ENCODE measurements around the gene FAM83D.

Gene FAM83D

DNA sequence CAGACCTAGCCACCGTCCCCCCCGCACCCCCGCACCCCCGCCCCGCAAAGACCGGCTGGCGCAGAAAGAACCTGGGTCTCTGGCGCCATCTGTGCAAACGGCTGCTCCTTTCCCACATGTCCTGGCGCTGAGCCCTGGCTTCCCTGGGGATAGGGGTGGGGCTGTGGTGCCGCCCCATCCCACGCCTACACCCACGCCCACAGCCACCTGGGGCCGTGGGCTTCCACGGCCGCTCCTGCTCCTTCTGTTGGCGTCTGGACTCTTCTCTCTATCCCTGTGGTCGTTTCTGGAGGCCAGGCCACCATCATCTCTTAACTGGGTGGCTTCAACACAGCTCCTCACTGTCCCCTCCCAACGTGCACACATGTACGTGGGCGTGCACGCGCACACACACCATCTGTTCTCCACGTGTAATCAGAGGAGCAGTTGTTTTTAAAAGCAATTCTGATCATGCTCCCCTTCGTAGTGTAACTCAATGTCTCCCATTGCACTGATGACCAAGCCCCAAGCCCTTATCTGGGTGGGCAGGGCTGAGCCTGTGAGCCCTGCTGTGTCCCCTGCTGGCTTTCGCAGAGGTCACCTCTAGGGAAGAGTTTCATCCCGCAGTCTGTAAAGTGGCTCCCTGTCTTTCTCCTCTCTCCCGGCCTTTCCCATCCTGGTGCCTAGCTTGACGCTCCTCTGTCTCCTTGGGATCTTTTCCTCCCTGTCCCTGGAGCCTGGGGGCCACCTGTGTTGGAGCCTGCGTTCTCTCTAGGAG lies 31.9 kb upstream of the FAM83D start:
- DNase-seq (ENCODE audit: low read depth), result no peak

DNA sequence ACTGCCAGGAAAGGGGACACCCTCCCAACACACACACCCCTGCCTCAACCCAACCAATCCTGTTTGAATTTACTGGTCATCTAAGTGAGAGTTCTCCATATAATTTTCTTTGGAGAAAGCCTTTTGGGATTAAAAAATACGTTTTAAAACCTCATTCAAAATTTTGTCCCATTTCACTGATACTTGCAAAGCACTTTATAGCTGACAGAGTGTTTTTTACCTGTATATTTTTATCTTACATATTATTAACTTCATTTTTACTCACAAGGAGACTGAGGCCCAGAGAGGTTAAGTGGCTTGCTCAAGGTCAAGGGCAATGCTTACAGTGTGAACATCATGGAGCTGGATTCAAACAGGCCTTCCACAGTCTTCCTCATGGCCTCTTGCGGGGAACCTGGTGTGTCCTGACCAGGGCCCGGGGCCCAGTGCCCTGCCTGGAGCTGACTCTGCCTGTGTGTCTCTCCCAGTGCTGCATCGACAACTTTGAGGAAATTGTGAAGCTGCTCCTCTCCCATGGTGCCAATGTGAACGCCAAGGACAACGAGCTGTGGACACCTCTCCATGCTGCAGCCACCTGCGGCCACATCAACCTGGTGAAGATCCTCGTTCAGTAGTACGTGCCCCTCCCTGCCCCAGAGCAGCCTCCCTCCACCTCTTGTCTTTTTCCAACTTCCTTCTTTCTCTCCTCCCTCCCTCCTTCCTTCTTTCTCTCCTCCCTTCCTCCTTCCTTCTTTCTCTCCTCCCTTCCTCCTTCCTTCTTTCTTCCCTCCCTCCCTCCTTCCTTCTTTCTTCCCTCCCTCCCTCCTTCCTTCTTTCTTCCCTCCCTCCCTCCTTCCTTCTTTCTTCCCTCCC lies 30.9 kb upstream of the FAM83D start:
- no peak for DNase-seq (ENCODE audit: low read depth)

DNA sequence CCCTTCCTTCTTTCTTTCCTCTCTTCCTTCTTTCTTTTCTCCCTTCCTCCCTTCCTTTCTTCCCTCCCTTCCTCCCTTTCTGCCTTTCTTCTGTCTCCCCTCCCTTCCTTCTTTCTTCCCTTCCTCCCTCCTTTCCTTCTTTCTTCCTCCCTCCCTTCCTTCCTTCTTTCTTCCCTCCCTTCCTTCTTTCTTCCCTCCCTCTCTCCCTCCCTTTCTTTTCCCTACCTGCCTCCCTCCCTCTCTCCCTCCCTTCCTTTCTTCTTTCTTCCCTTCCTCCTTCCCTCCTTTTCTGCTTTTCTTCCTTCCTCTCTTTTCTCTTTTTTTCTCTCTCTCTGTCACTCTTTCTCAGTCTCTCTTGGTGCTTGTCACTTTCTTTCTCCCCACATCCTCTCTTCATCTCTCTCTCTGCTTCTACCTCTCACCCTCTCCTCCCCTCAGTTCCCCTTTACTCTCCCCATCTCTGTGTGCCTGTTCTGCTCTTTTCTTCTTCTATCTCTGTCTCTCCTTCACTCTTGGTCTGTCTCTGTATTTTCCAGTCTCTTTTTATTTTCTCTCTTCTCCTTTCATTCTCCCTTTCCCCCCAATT lies 30.1 kb upstream of the FAM83D start:
- no peak for DNase-seq (ENCODE audit: low read depth)

DNA sequence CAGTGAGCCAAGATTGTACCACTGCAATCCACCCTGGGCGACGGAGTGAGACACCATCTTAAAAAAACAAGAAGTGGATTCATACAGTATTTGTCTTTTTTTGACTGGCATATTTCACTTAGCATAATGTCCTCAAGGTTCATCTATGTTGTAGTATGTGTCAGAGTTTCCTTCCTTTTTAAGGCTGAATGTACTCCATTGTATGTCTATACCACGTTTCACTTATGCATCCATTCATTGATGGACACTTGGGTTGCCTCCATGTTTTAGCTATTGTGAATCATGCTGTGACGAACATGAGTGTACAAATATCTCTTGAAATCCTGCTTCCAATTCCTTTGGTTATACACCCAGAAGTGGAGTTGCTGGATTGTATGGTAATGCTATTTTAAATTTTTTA lies 28.9 kb upstream of the FAM83D start:
- no peak for DNase-seq (ENCODE audit: low read depth)

DNA sequence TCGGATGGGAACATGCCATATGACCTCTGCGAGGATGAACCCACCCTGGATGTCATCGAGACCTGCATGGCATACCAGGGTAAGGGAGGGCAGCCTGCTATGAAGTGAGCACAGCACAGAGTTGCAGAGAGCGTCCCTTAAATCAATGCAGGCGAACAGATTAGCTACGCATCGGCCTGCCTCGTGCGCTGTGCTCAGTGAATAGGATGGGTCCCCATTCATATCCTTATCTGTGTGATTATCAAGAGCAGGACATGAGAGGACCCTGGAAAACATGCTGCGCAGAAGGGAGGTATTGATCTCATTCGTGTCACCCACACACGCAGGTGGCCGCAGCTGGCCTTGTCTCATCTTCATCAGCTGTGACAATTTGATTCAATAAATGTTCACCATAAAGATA lies 25.6 kb upstream of the FAM83D start:
- DNase-seq (ENCODE audit: low read depth), result no peak

DNA sequence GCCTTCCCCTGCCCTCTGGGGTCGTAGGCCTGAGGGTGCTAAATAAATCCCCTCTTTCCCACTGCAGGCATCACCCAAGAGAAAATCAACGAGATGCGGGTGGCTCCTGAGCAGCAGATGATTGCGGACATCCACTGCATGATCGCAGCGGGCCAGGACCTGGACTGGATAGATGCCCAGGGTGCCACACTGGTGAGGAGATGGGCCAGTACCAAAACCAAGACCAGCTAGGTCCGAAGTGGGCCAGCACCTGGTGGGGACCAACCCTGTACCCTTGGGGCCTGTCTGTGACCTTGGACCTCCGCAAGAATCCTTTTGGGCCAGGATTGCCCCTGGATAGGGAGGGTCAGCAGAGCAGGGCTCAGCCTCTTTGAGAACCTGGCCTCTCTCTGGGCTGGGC lies 23.6 kb upstream of the FAM83D start:
- DNase-seq (ENCODE audit: low read depth), result no peak

DNA sequence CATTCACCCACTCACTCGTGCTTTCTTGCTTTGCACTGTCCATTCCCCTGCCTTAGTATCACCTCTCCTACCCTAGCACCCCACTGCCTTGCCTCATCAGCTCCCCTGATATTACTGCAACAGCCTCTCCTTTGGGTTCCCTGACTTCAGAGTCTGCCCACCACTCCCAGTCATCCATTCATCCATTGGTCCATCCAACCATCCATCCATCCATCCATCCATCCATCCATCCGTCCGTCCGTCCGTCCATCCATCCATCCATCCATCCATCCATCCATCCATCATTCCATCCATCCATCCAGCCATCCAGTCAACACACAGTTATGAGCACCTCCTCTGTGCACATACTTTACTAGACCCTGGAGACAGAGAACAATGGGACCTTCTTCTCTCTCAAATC lies 22.9 kb upstream of the FAM83D start:
- no peak for DNase-seq (ENCODE audit: low read depth)

DNA sequence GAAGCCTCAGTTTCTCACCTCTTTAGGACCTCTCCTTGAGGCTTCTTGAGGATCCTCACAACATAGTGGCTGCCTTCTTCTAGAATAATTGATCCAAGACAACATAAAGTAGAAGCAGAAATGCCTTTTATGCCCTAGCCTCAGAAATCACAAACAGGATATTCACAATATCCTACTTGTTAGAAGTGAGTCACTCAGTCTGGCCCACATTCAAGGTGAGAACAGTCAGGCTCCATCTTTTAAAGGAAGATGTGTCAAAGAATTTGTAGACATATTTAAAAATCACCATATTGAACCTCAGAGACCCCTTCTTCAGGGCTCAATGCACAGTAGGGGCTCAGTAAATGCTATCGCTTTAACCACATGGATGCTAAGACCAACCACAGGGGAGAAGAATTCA lies 20.8 kb upstream of the FAM83D start:
- no peak for DNase-seq (ENCODE audit: low read depth)

DNA sequence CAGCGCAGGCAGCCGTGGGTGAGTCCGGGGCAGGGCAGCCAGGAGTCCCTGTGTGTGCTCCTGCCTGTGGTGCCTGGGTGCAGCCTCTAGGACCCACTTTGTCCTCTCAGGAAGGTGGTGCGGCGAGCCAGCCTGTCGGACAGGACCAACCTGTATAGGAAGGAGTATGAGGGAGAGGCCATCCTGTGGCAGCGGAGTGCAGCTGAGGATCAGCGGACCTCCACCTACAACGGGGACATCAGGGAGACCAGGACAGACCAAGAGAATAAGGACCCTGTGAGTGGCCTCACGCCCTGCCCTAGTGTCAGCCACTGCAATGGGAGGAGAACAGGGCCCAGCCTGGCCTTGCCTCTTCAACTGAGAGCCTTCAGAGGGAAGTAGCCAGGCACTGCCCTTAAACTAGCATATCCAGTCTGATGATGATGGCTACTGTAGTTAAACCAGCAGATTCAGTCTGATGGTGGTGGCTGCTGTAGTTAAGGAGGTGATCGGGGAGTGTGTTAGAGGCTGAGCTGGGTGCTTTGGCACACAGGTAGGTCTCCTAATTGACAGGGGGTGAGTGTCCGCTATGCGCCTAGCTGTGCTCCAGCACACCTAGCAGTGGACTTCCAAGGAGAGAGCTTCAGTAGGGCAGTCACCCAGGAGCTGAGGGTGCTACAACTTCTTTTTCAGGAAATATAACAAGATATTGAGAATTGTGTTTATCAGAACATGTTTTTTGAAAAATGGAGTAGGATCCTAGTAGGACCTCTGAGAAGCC lies 18.1 kb upstream of the FAM83D start:
- DNase-seq (ENCODE audit: low read depth), result no peak

DNA sequence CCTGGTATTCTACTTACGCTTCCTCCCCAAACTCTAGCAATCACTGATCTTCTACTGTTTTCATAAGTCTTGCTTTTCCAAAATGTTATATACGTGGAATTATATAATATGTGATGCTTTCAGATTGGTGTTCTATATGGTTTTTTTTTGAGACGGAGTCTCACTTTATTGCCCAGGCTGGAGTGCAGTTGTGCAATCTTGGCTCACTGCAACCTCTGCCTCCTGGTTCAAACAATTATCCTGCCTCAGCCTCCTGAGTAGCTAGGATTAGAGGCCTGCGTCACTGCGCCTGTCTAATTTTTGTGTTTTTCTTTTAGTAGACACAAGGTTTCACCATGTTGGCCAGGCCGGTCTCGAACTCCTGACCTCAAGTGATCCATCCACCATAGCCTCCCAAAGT lies 10.9 kb upstream of the FAM83D start:
- DNase-seq (ENCODE audit: low read depth), result no peak

DNA sequence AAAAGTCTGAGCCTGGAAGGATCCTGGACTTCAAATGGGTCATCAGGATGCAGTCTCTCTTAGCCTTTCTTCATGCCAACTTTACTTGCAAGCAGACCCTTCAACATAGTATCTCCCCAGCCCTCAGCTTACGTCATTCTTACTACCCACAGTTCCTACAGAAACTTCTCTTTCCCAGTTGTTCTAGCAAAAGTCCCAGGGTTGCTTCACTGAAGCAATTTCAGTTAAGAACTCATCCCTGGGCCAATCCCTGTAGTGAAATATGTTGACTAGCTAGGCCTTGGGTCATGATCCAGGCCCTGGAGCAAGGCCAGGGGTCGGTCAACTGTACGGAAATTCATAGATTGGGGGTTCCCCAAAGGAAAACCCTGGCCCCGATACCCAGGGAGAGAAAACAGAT lies 8.6 kb upstream of the FAM83D start:
- DNase-seq (ENCODE audit: low read depth), result no peak

DNA sequence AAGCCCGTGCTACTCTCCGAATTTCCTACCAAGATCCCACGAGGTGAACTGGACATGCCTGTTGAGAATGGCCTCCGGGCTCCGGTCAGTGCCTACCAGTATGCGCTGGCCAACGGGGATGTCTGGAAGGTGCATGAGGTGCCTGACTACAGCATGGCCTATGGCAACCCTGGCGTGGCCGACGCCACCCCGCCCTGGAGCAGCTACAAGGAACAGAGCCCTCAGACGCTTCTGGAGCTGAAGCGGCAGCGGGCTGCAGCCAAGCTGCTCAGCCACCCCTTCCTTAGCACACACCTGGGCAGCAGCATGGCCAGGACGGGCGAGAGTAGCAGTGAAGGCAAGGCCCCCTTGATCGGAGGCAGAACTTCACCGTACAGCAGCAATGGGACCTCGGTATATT lies 8.0 kb upstream of the FAM83D start:
- no peak for DNase-seq (ENCODE audit: low read depth)

DNA sequence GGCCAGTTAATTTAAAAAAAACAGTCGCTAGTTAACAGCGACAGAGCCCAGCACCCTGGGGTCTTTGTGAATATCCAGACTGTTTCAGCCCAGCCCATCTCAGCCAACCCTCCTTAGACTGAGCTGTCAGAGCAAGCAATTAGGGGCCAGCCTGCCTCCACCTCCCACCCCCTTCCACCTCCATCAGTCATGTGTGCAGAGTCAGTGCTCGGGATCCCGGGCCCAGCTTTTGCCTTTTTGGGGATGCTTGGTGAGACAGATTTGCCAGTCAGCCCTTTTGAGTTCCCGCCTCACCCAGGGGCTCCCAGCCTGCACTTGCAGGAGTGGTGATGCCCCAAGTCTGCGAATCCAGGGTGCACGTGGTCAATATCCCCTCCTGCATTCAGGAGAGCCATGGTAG lies 6.5 kb upstream of the FAM83D start:
- DNase-seq (ENCODE audit: low read depth), result no peak

DNA sequence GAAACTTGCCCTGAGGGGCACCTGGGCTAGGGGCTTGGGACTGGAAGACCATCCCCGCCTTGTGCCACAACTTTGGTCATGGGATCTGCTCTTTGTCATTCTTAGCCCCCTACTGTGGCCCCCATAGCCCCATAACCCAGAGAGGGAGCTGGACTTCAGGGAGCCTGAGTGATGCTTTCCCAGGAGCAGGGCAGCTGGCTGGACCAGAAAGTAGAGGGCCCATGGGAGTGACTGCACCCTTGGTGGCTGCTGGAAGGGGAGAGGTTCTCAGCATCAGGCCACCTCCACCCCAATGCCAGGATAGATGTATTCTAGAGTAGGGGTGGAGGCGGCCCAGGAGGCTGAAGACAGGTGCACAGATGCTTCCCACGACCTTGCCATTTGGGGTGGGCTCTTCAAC lies 5.8 kb upstream of the FAM83D start:
- DNase-seq (ENCODE audit: low read depth), result no peak

DNA sequence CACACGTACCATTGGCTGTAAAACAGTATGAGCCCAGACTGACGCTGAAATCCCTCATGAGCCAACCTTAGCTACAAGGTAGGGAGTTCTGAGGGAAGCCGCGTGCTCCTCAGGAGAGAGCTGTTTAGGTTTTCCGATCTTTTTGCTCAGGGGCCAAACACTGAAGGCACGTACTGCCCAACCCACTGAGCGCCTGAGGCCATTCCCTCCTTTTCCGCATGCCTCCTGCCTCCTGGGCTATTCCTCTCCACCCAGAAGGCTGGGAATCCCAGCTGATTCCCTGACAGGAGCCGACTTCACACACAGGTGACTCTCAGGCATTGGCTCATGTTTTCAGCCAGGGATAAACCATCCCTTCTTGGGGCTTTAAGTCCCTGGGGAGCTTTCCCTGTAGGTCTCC lies 5.4 kb upstream of the FAM83D start:
- DNase-seq (ENCODE audit: low read depth), result no peak

DNA sequence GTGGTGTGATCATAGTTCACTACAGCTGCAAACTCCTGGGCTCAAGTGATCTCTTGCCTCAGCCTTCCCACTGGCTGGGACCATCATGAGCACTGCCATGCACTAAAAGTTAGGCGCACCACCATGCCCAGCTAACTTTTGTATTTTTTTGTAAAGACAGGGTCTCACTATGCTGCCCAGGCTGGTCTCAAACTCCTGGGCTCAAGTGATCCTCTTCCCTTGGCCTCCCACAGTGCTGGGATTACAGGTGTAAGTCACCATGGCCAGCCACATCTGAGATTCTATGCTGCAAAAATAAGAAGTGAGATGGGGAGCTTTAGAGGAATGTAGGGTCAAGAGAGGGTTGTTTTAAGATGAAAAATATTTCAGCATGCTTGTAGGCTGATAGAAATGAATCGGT lies 1.5 kb upstream of the FAM83D start:
- no peak for DNase-seq (ENCODE audit: low read depth)

DNA sequence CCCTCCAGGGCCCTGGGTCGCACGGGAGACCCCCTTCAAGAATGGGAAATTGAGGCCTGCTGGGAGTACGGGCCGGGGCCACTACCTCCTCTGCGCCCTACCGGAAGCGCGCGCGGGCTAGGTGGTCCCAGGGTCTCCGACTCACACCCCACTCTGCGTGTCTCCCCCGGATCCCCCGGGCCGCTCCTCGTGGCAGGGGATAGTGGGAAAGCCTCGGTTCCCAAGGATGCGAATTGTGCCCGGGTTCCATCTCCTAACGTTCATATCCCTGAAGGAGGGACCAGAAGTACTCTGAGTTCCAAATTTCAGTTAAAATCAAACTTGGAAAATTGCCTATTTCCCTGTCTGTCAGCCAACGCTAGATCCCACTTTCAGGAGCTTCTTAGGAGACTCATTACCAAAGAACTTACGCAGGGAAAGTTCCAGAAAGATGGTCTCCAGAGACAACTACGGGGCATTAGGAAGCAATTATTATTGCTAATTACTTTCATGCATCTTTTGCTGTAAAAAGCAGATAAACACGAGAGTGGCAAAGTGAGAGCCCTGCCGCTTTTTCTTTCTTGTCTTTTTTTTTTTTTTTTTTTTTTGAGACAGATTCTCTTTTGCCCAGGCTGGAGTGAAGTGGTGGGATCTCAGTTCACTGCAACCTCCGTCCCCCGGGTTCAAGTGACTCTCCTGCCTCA lies 858 bp downstream of the FAM83D start:
- no peak for DNase-seq (ENCODE audit: low read depth)

DNA sequence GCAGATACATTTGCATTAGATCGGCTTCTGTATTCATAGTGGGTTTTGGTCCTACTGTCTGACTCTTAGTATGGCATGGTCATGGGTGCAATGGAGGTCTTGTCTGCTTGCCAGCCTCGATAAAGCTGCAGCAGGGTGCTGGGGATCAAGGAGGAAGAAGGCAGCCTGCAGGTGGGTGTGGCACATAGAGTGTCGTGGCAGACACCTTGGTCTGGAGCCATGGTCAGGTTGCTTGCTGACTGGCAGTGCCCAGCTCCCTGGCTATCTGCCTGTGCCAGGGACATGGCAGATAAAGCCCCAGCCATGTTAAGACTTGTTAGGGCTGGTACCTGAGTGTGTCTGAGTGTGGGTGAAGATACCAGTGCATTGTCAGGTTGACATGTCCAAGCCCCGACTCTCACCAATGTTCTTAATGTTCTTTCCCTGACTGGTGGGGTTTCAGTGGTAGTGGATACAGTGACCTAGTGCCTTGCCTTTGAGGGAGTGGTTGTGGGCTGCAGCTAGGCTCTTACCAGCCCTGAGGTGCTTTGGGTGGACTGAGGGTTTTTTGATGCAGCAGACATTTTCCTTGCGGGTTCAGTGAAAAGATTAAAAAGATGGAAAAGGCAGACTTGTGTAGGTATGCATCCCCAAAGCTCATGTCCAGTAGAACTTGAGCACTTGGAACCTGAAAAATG lies 1.8 kb downstream of the FAM83D start:
- DNase-seq (ENCODE audit: low read depth), result no peak

DNA sequence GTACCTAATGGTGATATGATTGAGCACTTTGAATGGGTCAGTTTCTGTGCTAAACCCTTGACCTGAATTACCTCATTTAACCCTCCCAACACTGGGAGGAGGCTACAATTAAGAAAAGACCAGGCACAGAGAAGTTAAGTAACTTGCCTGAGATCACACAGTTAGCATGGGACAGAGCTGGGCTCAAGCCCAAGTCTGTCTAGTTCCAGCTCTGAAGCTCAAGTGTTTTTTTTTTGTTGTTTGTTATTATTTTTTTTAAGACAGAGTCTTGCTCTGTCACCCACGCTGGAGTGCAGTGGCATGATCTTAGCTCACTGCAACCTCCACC lies 4.0 kb downstream of the FAM83D start:
- DNase-seq (ENCODE audit: low read depth), result no peak

DNA sequence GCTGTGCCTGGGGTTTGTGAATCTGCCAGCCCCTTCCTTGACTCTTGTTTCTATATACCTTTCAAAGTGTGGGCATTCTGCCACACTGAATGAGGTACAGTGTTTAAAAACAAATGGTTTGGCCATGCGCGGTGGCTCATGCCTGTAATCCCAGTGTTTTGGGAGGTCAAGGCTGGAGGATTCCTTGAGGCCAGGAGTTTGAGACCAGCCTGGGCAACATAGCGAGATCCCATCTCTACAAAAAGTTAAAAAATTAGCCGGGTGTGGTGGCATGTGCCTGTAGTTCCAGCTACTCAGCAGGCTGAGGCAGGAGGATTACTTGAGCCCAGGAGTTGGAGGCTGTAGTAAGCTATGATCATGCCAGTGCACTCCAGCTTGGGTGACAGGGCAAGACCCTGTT lies 5.8 kb downstream of the FAM83D start:
- no peak for DNase-seq (ENCODE audit: low read depth)

DNA sequence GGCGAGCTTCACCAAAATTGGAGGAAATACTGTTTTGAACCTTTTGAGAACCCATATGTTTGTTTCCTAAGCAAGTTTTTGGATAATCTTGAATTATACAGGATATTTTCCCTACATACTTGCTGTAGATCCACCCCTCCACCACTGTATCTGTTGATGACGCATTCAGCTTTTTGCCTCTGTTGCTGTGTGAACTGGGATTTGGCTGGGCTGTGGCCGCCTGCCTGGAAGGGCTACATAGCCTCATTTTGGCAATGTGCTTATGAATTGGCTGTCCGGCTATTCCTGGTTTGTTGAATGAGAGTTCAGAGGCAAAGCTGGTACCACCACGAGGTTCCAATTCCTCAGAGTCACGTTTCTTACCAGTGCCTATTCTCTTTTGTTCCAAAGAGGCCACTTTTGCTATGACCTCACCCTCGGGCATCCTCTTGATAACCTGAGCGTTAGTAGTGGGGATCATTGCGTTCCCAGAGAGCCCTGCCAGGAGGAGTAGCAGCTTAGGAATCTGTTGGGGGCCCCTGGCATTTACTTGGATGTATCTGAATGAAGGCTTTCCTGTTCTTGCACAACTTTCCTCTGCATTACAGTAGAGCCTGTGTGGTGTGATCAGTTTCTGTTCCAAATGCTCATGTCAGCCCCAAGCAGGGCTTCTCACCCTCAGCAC lies 6.4 kb downstream of the FAM83D start:
- DNase-seq (ENCODE audit: low read depth), result no peak

Measured in stimulated activated CD8-positive, alpha-beta memory T cell treated with anti-CD3 and anti-CD28 coated beads, Interleukin-4, amount 100 ng/mL, for 24 hours (primary cell).